HCT116 (cell line): Measurements from ENCODE around the gene RPRD1B. TPM values are rescaled to one million over a fixed set of nuclear protein-coding genes. Genes with fewer than 3 reads are reported as not detected.

Experiments used
- ATAC-seq: fragments of 200-7000 bp; cut with Tn5 transposase; 2 replicates; pipeline ENCODE4 v1.9.1; 2020; ENCODE audit warnings: mild to moderate bottlenecking, moderate library complexity
- BruUV-seq: library from RNA; stranded (reverse); fragments of 400-500 nt; replicated peaks from 2 replicates; lab custom pipeline; 2021; lab: Mats Ljungman, UMichigan
- CTCF ChIA-PET: fragments of 300-600 bp; sonication (Branson Sonifier 250); formaldehyde crosslinking; loops from one replicate; lab custom pipeline; 2021; ENCODE audit warnings: antibody characterized with exemption; lab: Charles Lee
- POLR2A ChIA-PET: fragments of 300-600, 350-600 bp; sonication (Branson Sonifier 250); formaldehyde crosslinking; loops from one replicate; lab custom pipeline; 2021; ENCODE audit warnings: antibody characterized with exemption; lab: Charles Lee
- RAD21 ChIA-PET, 2 experiments: fragments of 300-600 bp; sonication (Branson Sonifier 250); formaldehyde crosslinking; loops; one replicate each; lab custom pipeline; 2023; ENCODE audit warnings: low total read pairs in 2 of 2; ENCODE audit not compliant: uncharacterized antibody in 2 of 2, unreplicated experiment in 2 of 2, low non-redundant PET in 1 of 2; lab: Charles Lee
- DNase-seq: peaks from one replicate; pipeline ENCODE4 v3.0.0-alpha.2; 2010; ENCODE audit warnings: low read depth, low spot score
- H2AFZ ChIP-seq: fragments of 200-600 bp; shearing (Covaris generic), sonication (generic); 2 replicates; pipeline ENCODE4 v1.6.1; 2017; ENCODE audit warnings: low read depth, mixed run types, mixed read lengths, antibody characterized with exemption, low read length; ENCODE audit not compliant: poor library complexity, severe bottlenecking
- H3K27ac ChIP-seq: 2 replicates; pipeline ENCODE4 v1.5.1; 2012; ENCODE audit warnings: low read depth, low read length
- H3K27me3 ChIP-seq: fragments of 200-600 bp; sonication (generic); 2 replicates; pipeline ENCODE4 v1.6.1; 2016; ENCODE audit warnings: mixed run types, low read length, mixed read lengths; ENCODE audit not compliant: insufficient read depth
- H3K36me3 ChIP-seq, 2 experiments: fragments of 200-500 bp in 1 of 2; fragments of 200-600 bp in 1 of 2; sonication (Bioruptor generic) in 1 of 2; sonication (generic) in 1 of 2; 2 replicates each; pipeline versions ENCODE4 v1.5.1 to v1.6.1; 2014 to 2016; ENCODE audit warnings: low read length in 2 of 2, inconsistent platforms in 1 of 2, mixed read lengths in 1 of 2, mixed run types in 1 of 2; ENCODE audit not compliant: insufficient read depth in 2 of 2, control insufficient read depth in 1 of 2
- H3K4me1 ChIP-seq, 2 experiments: fragments of 200-600 bp in 1 of 2; sonication (generic) in 1 of 2; 2 replicates each; pipeline versions ENCODE4 v1.5.1 to v1.6.1; 2012 to 2017; ENCODE audit warnings: low read length in 2 of 2, inconsistent platforms in 1 of 2, mild to moderate bottlenecking in 1 of 2, mixed read lengths in 1 of 2, mixed run types in 1 of 2, moderate library complexity in 1 of 2; ENCODE audit not compliant: insufficient read depth in 2 of 2, control insufficient read depth in 1 of 2
- H3K4me2 ChIP-seq: fragments of 200-600 bp; sonication (generic); 2 replicates; pipeline ENCODE4 v1.6.1; 2017; ENCODE audit warnings: mixed run types, low read length, mixed read lengths
- H3K4me3 ChIP-seq, 2 experiments: fragments of 200-600 bp in 1 of 2; sonication (generic) in 1 of 2; replicated peaks in 1 of 2; 2 replicates each; pipeline ENCODE4 v1.5.1; 2011 to 2016; ENCODE audit warnings: low read length in 2 of 2, control low read depth in 1 of 2, low read depth in 1 of 2, mild to moderate bottlenecking in 1 of 2, mixed read lengths in 1 of 2, mixed run types in 1 of 2
- H3K79me2 ChIP-seq: fragments of 200-600 bp; sonication (generic); 2 replicates; pipeline ENCODE4 v1.6.1; 2017; ENCODE audit warnings: mild to moderate bottlenecking, mixed run types, low read length, moderate library complexity, mixed read lengths; ENCODE audit not compliant: insufficient read depth
- H3K9ac ChIP-seq: fragments of 200-600 bp; sonication (generic); 2 replicates; pipeline ENCODE4 v1.6.1; 2016; ENCODE audit warnings: low read length, mixed read lengths
- H3K9me2 ChIP-seq: fragments of 200-600 bp; sonication (generic), shearing (Covaris generic); 2 replicates; pipeline ENCODE4 v1.6.1; 2017; ENCODE audit warnings: mixed run types, mild to moderate bottlenecking, moderate library complexity; ENCODE audit not compliant: insufficient read depth
- H3K9me3 ChIP-seq, 2 experiments: fragments of 200-500 bp in 1 of 2; fragments of 200-600 bp in 1 of 2; sonication (Bioruptor generic) in 1 of 2; sonication (generic) in 1 of 2; 2 replicates each; pipeline ENCODE4 v1.6.1; 2014 to 2017; ENCODE audit warnings: low read length in 2 of 2, mixed read lengths in 2 of 2, inconsistent platforms in 1 of 2, low read depth in 1 of 2, mild to moderate bottlenecking in 1 of 2, mixed run types in 1 of 2, moderate library complexity in 1 of 2; ENCODE audit not compliant: control insufficient read depth in 1 of 2, insufficient read depth in 1 of 2
- H4K20me1 ChIP-seq: fragments of 200-600 bp; sonication (generic), shearing (Covaris generic); 2 replicates; pipeline ENCODE4 v1.6.1; 2017; ENCODE audit warnings: mixed run types, mild to moderate bottlenecking, moderate library complexity; ENCODE audit not compliant: insufficient read depth
- ATF3 ChIP-seq: IDR thresholded peaks from 2 replicates; pipeline ENCODE4 v1.6.1; 2012
- CBX3 ChIP-seq: IDR thresholded peaks from 2 replicates; pipeline ENCODE4 v1.6.1; 2012; ENCODE audit warnings: low read depth
- CEBPB ChIP-seq: IDR thresholded peaks from 2 replicates; pipeline ENCODE4 v1.6.1; 2012; ENCODE audit warnings: low read depth
- CTCF ChIP-seq, 3 experiments: fragments of 200-600 bp in 1 of 3; sonication (generic) in 1 of 3; IDR thresholded peaks in 2 of 3; conservative IDR thresholded peaks in 1 of 3; 2 replicates each; pipeline ENCODE4 v1.5.1; 2012 to 2017; ENCODE audit warnings: low read depth in 2 of 3, low read length in 2 of 3, antibody characterized with exemption in 1 of 3, borderline replicate concordance in 1 of 3, control low read depth in 1 of 3, mild to moderate bottlenecking in 1 of 3, mixed read lengths in 1 of 3, mixed run types in 1 of 3, moderate library complexity in 1 of 3; ENCODE audit not compliant: insufficient read depth in 1 of 3
- EGR1 ChIP-seq: IDR thresholded peaks from 2 replicates; pipeline ENCODE4 v1.6.1; 2012; ENCODE audit warnings: low read depth
- ELF1 ChIP-seq: IDR thresholded peaks from 2 replicates; pipeline ENCODE4 v1.6.1; 2012; ENCODE audit warnings: low read depth, borderline replicate concordance
- EZH2 ChIP-seq: fragments of 200-600 bp; sonication (generic); IDR thresholded peaks from 2 replicates; pipeline ENCODE4 v1.6.1; 2017; ENCODE audit warnings: antibody characterized with exemption, mixed run types
- FOSL1 ChIP-seq: IDR thresholded peaks from 2 replicates; pipeline ENCODE4 v1.6.1; 2012; ENCODE audit warnings: low read depth
- MAX ChIP-seq: IDR thresholded peaks from 2 replicates; pipeline ENCODE4 v1.6.1; 2012
- RAD21 ChIP-seq: IDR thresholded peaks from 2 replicates; pipeline ENCODE4 v1.6.1; 2012; ENCODE audit warnings: low read depth, mild to moderate bottlenecking
- REST ChIP-seq: IDR thresholded peaks from 2 replicates; pipeline ENCODE4 v1.6.1; 2012; ENCODE audit warnings: low read depth
- SRF ChIP-seq: IDR thresholded peaks from 2 replicates; pipeline ENCODE4 v1.6.1; 2012; ENCODE audit warnings: low read depth
- TCF7L2 ChIP-seq: IDR thresholded peaks from 2 replicates; pipeline ENCODE4 v1.7.0; 2011; ENCODE audit warnings: borderline replicate concordance, inconsistent platforms; ENCODE audit not compliant: insufficient read depth, insufficient read length; ENCODE audit errors: extremely low read depth
- YY1 ChIP-seq: IDR thresholded peaks from 2 replicates; pipeline ENCODE4 v1.6.1; 2011; ENCODE audit warnings: low read length, low read depth, moderate library complexity, mild to moderate bottlenecking; ENCODE audit not compliant: insufficient replicate concordance; ENCODE audit errors: extremely low read depth
- ZBTB33 ChIP-seq: IDR thresholded peaks from 2 replicates; pipeline ENCODE4 v1.6.1; 2011; ENCODE audit warnings: mild to moderate bottlenecking, low read length, moderate library complexity; ENCODE audit not compliant: insufficient replicate concordance; ENCODE audit errors: extremely low read depth
- ZFX ChIP-seq: fragments of 450-650 bp; IDR thresholded peaks from 2 replicates; pipeline ENCODE4 v1.6.1; 2017
- ZNF274 ChIP-seq: fragments of 200-500 bp; sonication (Bioruptor generic); IDR thresholded peaks from 2 replicates; pipeline ENCODE4 v1.6.1; 2014; ENCODE audit warnings: mild to moderate bottlenecking, low read depth, low read length, inconsistent platforms
- intact Hi-C: fragments of 100-400 bp; cut with micrococcal nuclease; formaldehyde crosslinking; loops from 2 replicates; pipeline ENCODE4 v1.10.0; 2022
- total RNA-seq: library from RNA; stranded (reverse); gene quantifications from one replicate; pipeline ENCODE4 v1.2.1, GENCODE V29; 2021; ENCODE audit not compliant: unreplicated experiment

The RPRD1B gene
- total RNA-seq, 1 experiment from 2014 or later, result 30.7 TPM

GRCh38 chr20:38089500-38089899 is 56.0 kb downstream of the RPRD1B start:
- ATAC-seq (no peak), DNase-seq (no peak)
- no peak overlapping the region for H3K9ac ChIP-seq
- no peaks in the 10 kb centered on the region; the same call in 1 of the 2 replicates for H3K79me2 ChIP-seq
- BruUV-seq, result no TSS peak
- H3K9me3 ChIP-seq, result no peaks in the 10 kb centered on the region
- no peak overlapping the region for H3K27ac ChIP-seq
- no peaks in the 10 kb centered on the region for H4K20me1 ChIP-seq
- ChIA-PET CTCF (interaction anchor here (1.9 kb wide), 1 partner anchor 16 kb away, joined by 5 read pairs; no protein-coding TSS in a partner anchor), RAD21 (no interaction called here), POLR2A (no interaction called here)
- no peak overlapping the region for H3K4me2 ChIP-seq
- H3K9me2 ChIP-seq, result no peaks in the 10 kb centered on the region
- peaks cover 17 to 18% of the 10 kb centered on the region in 2 experiments; a peak in 3 of 4 replicates for H3K36me3 ChIP-seq
- H2AFZ ChIP-seq, result no peak overlapping the region
- no peak for TF ChIP-seq ELF1
- no peak for TF ChIP-seq CBX3
- TF ChIP-seq SRF, result no peak
- TF ChIP-seq ATF3, result no peak
- TF ChIP-seq ZFX, result no peak
- no peak for TF ChIP-seq FOSL1
- TF ChIP-seq RAD21, result no peak
- no peak for TF ChIP-seq ZBTB33
- no peak for TF ChIP-seq REST
- no peak for TF ChIP-seq CEBPB
- no peak for TF ChIP-seq YY1
- TF ChIP-seq EGR1, result no peak
- TF ChIP-seq ZNF274, result no peak
- no peak for TF ChIP-seq CTCF (IDR thresholded peaks at IDR 0.05 in 2 of 3, conservative IDR thresholded peaks at IDR 0.05 in 1 of 3; ENCODE audit: borderline replicate concordance in 1 of 3, insufficient read depth in 1 of 3, low read depth in 2 of 3, low read length in 2 of 3)
- TF ChIP-seq MAX, result no peak
- no peak for TF ChIP-seq EZH2
- TF ChIP-seq TCF7L2, result no peak
- H3K27me3 ChIP-seq, result no peaks in the 10 kb centered on the region
- no peak overlapping the region for H3K4me3 ChIP-seq
- peaks cover 2 to 8% of the 10 kb centered on the region in 2 experiments; a peak in 1 of 4 replicates for H3K4me1 ChIP-seq
- intact Hi-C loops, result no loop called here
